ENCODE results near the gene TMEM41B. TPM values are rescaled to one million over a fixed set of nuclear protein-coding genes. Genes with fewer than 3 reads are reported as not detected.
"Not testable (repeated sequence)": the region's sequence is repeated elsewhere in the genome, so short reads cannot be mapped to it uniquely, and the experiment has no call there.

The TMEM41B gene
- total RNA-seq, 4 donors from 2014 or later: 9.4 to 24.9 (median 15.5) TPM

GRCh38 chr11:9351321-9351881, 37.0 kb upstream of the TMEM41B start:
- Histone ChIP-seq H3K4me1 (no peaks in the 10 kb centered on the region), H3K27me3 (peaks cover 0 to 2% (median 0%) of the 10 kb centered on the region in 3 donors), H3K36me3 (no peaks in the 10 kb centered on the region), H3K4me3 (no peak overlapping the region), H3K27ac (no peak overlapping the region), H3K9me3 (no peaks in the 10 kb centered on the region)
- no peak for TF ChIP-seq CTCF (IDR thresholded peaks at IDR 0.05 in 4 of 5, conservative IDR thresholded peaks at IDR 0.05 in 1 of 5)
- DNase-seq: no peak
- in situ Hi-C loops (cut with MboI; ENCODE audit: low sequenced_read_pairs in 4 of 4) (no loop called here), intact Hi-C loops (cut with DNase I; ENCODE audit: low total_unique reads) (no loop called here)
- no peak for ATAC-seq

DNA sequence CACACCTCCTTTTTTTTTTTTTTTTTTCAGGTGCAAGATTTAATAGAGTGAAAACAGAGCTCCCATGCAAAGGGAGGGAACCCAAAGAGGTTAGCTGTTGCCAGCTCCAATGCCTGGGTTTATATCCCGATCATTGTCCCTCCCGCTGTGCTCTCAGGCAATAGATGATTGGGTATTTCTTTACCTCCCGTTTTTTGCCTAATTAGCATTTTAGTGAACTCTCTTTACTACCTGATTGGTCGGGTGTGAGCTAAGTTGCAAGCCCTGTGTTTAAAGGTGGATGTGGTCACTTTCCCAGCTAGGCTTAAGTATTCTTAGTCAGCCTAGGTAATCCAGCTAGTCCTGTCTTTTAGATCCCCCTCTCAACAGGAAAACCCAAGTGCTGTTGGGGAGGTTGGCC, 33.4 kb upstream of the TMEM41B start:
- in situ Hi-C loops (cut with MboI; ENCODE audit: low sequenced_read_pairs in 4 of 4); ATAC-seq; DNase-seq; H3K27me3 ChIP-seq; H3K36me3 ChIP-seq; intact Hi-C loops (cut with DNase I; ENCODE audit: low total_unique reads); H3K4me1 ChIP-seq; H3K27ac ChIP-seq; H3K4me3 ChIP-seq; H3K9me3 ChIP-seq: not testable (repeated sequence)

- DNase-seq: no peak
- in situ Hi-C loops (cut with MboI; ENCODE audit: low sequenced_read_pairs in 4 of 4) (no loop called here), intact Hi-C loops (cut with DNase I; ENCODE audit: low total_unique reads) (no loop called here)
- no peak overlapping the region for H3K27ac ChIP-seq
- no peak for ATAC-seq
- H3K4me1 ChIP-seq: no peaks in the 10 kb centered on the region
- no peak overlapping the region for H3K4me3 ChIP-seq
- peaks cover 0 to 2% (median 0%) of the 10 kb centered on the region in 3 donors for H3K27me3 ChIP-seq
- no peaks in the 10 kb centered on the region for H3K9me3 ChIP-seq
- no peaks in the 10 kb centered on the region for H3K36me3 ChIP-seq
- TF ChIP-seq POLR2A (IDR thresholded peaks at IDR 0.05): no peak
- no peak for TF ChIP-seq CTCF (IDR thresholded peaks at IDR 0.05 in 4 of 5, conservative IDR thresholded peaks at IDR 0.05 in 1 of 5)
These were observed 32.7 kb upstream of the TMEM41B start for GRCh38 chr11:9347100-9347499.

- TF ChIP-seq CTCF (IDR thresholded peaks at IDR 0.05 in 4 of 5, conservative IDR thresholded peaks at IDR 0.05 in 1 of 5): no peak
- TF ChIP-seq POLR2A (IDR thresholded peaks at IDR 0.05): no peak
- Histone ChIP-seq H3K4me1 (no peaks in the 10 kb centered on the region), H3K9me3 (no peaks in the 10 kb centered on the region), H3K36me3 (no peaks in the 10 kb centered on the region), H3K27me3 (peaks cover 0 to 2% (median 0%) of the 10 kb centered on the region in 3 donors), H3K4me3 (no peak overlapping the region), H3K27ac (no peak overlapping the region)
- in situ Hi-C loops (cut with MboI; ENCODE audit: low sequenced_read_pairs in 4 of 4): no loop called here
- DNase-seq: no peak
- intact Hi-C loops (cut with DNase I; ENCODE audit: low total_unique reads): no loop called here
- no peak for ATAC-seq
These were observed 29.8 kb upstream of the TMEM41B start for GRCh38 chr11:9344061-9344680.

DNA sequence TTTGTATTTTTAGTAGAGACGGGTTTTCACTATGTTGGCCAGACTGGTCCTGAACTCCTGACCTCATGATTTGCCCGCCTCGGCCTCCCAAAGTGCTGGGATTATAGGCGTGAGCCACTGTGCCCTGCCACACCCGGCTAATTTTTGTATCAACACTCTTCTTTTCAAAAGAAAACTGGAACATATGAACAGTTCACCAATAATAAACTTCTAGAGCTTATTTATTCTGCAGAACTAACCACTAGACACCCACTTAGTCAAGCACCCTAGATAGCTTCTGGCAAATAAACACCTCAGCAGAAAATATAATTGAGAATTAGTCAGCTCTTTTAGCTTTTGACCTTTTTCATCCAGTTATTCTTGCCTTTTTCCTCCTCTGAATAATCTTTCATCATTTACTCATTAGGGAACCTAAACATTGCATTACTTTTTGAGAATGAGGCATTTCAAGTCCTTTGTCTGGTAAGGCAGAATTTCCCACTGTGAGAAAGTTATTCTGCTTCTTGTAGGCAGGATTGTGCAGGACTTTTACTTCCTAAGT, 27.3 kb upstream of the TMEM41B start:
- no peaks in the 10 kb centered on the region for H3K36me3 ChIP-seq
- intact Hi-C loops (cut with DNase I; ENCODE audit: low total_unique reads): no loop called here
- DNase-seq (no peak), ATAC-seq (no peak)
- no peaks in the 10 kb centered on the region for H3K27me3 ChIP-seq
- in situ Hi-C loops (cut with MboI; ENCODE audit: low sequenced_read_pairs in 4 of 4): no loop called here
- H3K9me3 ChIP-seq: no peaks in the 10 kb centered on the region
- TF ChIP-seq CTCF (IDR thresholded peaks at IDR 0.05 in 4 of 5, conservative IDR thresholded peaks at IDR 0.05 in 1 of 5): no peak
- no peak for TF ChIP-seq POLR2A (IDR thresholded peaks at IDR 0.05)
- no peak overlapping the region for H3K27ac ChIP-seq
- no peak overlapping the region for H3K4me3 ChIP-seq
- H3K4me1 ChIP-seq: no peaks in the 10 kb centered on the region

Measured in gastrocnemius medialis (tissue), 4 donors.